ENCODE results near the gene TEKT5. TPM values are rescaled to one million over a fixed set of nuclear protein-coding genes. Genes with fewer than 3 reads are reported as not detected.

Gene TEKT5
- total RNA-seq, 2 experiments from 2014 or later: 0.18 TPM; not detected in 1

DNA sequence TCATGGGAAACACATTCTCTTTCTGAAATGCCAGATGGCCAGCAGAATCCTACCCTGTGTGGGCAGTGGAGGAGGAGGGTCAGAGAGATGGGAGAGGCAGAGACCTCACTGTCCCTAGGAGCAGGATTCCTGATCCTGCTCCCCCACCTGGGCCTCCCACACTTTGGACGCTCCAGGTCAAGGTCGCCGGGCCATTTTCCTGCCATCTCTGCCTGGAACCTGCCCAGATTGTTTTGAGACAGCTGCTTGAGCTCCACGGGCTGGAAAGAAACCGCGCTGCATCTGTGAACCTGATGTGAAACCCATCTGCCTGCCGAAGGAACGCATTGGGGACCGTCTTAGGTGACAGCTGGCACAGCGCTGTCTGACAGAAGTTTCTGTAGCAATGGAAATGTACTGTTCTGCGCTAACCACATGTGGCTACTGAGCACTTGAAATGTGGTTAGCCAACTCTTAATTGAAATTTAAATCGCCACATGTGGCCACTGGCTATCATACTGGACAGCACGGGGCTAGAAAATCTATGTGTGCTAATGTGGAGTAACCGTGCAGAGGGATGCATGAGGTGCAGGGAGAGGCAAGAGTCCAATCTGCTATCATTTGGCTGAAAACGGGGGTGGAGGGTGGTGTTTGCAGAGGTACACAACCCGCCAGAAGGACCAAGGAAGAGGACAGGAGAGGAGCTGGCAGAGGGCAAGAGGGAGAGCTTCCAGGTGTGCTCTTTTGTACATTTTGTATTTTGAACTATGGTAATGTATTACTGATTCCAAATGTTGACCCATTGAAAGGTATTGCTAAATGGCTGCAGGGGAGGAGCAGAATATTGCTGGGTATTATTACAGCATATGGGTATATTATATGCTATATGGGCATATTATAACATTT lies 33.5 kb upstream of the TEKT5 start:
- Mint-ChIP-seq H3K36me3 (no peaks in the 10 kb centered on the region), H3K27ac (no peak overlapping the region), H3K27me3 (peaks cover 2% of the 10 kb centered on the region), H3K4me3 (no peak overlapping the region), H3K4me1 (no peaks in the 10 kb centered on the region), H3K9me3 (ENCODE audit: low read depth) (peaks cover 2% of the 10 kb centered on the region)
- CTCF ChIA-PET: interaction anchor here (0.8 kb wide), 1 partner anchor 217 kb away, joined by 3 read pairs; no protein-coding TSS in a partner anchor
- DNase-seq (no peak), ATAC-seq (no peak)

DNA sequence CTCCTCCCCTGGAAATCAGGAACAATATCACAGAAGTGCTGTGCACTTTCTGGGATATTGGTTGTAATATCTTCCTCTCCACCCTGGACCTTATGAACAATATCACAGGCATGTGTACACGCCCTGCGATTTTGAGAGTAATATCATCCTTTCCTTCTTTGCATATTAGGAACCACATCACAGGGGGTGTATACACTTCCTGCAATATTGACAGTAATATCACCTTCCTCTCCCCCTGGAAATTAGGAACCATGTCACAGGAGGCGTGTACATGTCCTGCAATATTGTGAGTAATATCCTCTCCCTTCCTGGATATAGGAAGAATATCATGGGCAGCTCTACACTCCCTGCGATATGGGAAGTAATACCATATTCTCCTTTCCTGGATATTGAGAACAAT lies 14.2 kb upstream of the TEKT5 start:
- no peak overlapping the region for H3K4me3 Mint-ChIP-seq
- H3K27ac Mint-ChIP-seq: no peak overlapping the region
- ATAC-seq: no peak
- CTCF ChIA-PET: no interaction called here
- no peaks in the 10 kb centered on the region for H3K9me3 Mint-ChIP-seq (ENCODE audit: low read depth)
- no peaks in the 10 kb centered on the region for H3K36me3 Mint-ChIP-seq
- H3K4me1 Mint-ChIP-seq: no peaks in the 10 kb centered on the region
- no peaks in the 10 kb centered on the region for H3K27me3 Mint-ChIP-seq
- no peak for DNase-seq

DNA sequence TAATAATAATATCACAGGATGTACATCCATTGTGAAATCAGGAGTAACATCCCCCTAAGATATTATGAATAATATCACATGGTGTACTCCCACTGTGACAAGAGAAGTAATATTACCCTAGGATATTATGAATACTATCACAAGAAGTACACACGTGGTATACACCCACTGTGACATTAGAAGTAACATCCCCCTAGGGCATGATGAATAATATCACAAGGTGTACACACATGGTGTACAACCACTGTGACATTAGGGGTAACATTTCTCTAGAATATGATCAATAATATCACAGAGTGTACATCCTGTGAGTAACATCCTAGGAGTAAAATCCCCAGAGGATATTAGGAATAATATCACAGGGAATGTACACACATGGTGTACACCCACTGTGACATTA lies 5.0 kb upstream of the TEKT5 start:
- no peak for ATAC-seq
- H3K27me3 Mint-ChIP-seq: no peaks in the 10 kb centered on the region
- H3K27ac Mint-ChIP-seq: no peak overlapping the region
- H3K9me3 Mint-ChIP-seq (ENCODE audit: low read depth): no peaks in the 10 kb centered on the region
- no peaks in the 10 kb centered on the region for H3K4me1 Mint-ChIP-seq
- no peaks in the 10 kb centered on the region for H3K36me3 Mint-ChIP-seq
- no peak for DNase-seq
- no peak overlapping the region for H3K4me3 Mint-ChIP-seq
- CTCF ChIA-PET: no interaction called here

DNA sequence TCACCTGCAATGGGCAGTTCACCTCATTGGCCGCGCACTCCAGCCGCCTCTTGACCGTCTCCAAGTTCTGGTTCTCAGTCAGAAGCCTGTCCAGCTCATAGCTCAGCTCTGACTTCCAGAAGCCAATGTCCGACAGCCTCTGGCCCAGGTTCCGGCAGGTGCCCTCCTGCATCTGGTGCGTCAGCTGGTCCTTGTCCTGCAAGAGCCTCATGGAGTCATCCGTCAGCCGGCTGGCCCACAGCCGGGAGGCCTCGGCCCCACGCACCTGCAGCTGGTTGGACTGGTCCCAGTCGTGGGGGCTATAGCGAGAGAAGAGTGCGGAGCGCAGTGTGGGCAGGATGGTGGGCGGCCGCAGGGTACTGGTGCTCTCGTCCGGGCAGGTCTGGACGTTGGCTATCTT lies 424 bp downstream of the TEKT5 start:
- no peak overlapping the region for H3K4me3 Mint-ChIP-seq
- no peaks in the 10 kb centered on the region for H3K36me3 Mint-ChIP-seq
- H3K9me3 Mint-ChIP-seq (ENCODE audit: low read depth): no peaks in the 10 kb centered on the region
- DNase-seq: no peak
- CTCF ChIA-PET: no interaction called here
- H3K4me1 Mint-ChIP-seq: peaks cover 8% of the 10 kb centered on the region
- no peaks in the 10 kb centered on the region for H3K27me3 Mint-ChIP-seq
- no peak for ATAC-seq
- no peak overlapping the region for H3K27ac Mint-ChIP-seq

DNA sequence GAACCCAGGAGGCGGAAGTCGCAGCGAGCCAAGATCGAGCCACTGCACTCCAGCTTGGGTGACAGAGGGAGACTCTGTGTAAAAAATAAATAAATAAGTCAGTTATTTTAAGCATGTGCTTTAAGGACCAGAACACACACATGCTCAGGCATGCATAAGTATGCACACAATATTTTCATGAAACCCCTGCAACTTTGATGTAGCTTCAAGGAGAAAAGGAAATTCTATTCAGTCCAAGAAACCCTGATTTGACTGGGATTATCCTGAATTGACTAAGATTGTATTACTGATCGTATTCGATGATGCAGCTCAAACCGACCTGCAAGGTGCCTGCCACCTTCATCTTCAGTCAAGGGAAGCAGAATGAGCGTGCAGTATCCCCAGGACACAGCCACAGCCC lies 841 bp downstream of the TEKT5 start:
- H3K27ac Mint-ChIP-seq: no peak overlapping the region
- ATAC-seq (no peak), DNase-seq (no peak)
- H3K36me3 Mint-ChIP-seq: no peaks in the 10 kb centered on the region
- H3K4me1 Mint-ChIP-seq: peaks cover 8% of the 10 kb centered on the region
- H3K9me3 Mint-ChIP-seq (ENCODE audit: low read depth): no peaks in the 10 kb centered on the region
- H3K4me3 Mint-ChIP-seq: no peak overlapping the region
- CTCF ChIA-PET: no interaction called here
- no peaks in the 10 kb centered on the region for H3K27me3 Mint-ChIP-seq

DNA sequence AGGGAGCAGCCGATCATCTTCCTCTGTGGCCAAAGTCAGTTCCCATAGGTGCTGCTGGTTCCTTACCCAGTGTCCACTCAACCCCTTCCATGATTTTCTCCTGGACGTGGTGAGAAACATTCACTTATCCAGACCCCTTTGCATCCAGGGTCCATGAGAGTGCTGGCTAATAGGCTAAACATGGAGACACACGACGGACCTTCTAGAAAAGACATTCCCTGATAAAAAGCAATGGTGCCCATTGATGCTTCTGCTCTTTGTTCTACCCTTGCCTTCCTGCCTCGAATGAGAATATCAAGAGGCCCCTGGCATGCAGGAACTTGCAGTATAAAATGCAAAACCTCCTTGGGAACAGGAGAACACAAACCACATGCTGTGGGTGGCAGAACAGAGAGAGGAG lies 2.3 kb downstream of the TEKT5 start:
- CTCF ChIA-PET: no interaction called here
- H3K4me3 Mint-ChIP-seq: no peak overlapping the region
- no peaks in the 10 kb centered on the region for H3K27me3 Mint-ChIP-seq
- ATAC-seq: no peak
- H3K36me3 Mint-ChIP-seq: no peaks in the 10 kb centered on the region
- no peak for DNase-seq
- H3K4me1 Mint-ChIP-seq: peaks cover 8% of the 10 kb centered on the region
- no peak overlapping the region for H3K27ac Mint-ChIP-seq
- no peaks in the 10 kb centered on the region for H3K9me3 Mint-ChIP-seq (ENCODE audit: low read depth)

- Mint-ChIP-seq H3K9me3 (ENCODE audit: low read depth) (no peaks in the 10 kb centered on the region), H3K4me3 (no peak overlapping the region), H3K36me3 (no peaks in the 10 kb centered on the region), H3K27ac (no peak overlapping the region), H3K4me1 (peaks cover 8% of the 10 kb centered on the region), H3K27me3 (peaks cover 14% of the 10 kb centered on the region)
- DNase-seq: no peak
- ATAC-seq: no peak
- CTCF ChIA-PET: no interaction called here
Measured at GRCh38 chr16:10688726-10689125, 6.0 kb downstream of the TEKT5 start.

DNA sequence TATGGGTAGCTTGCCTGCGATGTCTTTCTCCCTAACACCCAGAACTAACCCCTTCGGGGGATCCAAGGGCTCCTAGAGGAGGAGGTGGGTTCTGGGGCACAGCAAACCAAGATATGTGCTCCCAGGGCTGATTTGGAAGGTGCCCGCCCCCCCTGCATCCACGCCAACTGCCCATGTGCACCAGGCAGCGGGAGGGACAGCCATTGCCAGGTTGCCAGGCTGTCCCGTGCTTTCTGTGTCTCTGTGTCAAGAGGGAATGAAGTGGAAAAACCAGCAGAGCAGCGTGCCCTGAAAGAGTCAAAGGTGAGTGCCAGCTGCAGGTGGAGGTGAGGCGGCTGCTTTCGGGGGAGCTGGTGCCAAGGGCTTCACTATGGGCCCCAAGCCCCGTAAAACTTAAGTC lies 6.4 kb downstream of the TEKT5 start:
- no peaks in the 10 kb centered on the region for H3K36me3 Mint-ChIP-seq
- no peak for ATAC-seq
- CTCF ChIA-PET: no interaction called here
- no peak overlapping the region for H3K27ac Mint-ChIP-seq
- no peaks in the 10 kb centered on the region for H3K9me3 Mint-ChIP-seq (ENCODE audit: low read depth)
- no peak for DNase-seq
- peaks cover 14% of the 10 kb centered on the region for H3K27me3 Mint-ChIP-seq
- no peak overlapping the region for H3K4me3 Mint-ChIP-seq
- H3K4me1 Mint-ChIP-seq: peaks cover 7% of the 10 kb centered on the region

- H3K27me3 Mint-ChIP-seq: peaks cover 14% of the 10 kb centered on the region
- H3K9me3 Mint-ChIP-seq (ENCODE audit: low read depth): no peaks in the 10 kb centered on the region
- CTCF ChIA-PET: no interaction called here
- no peak overlapping the region for H3K27ac Mint-ChIP-seq
- DNase-seq: no peak
- no peak for ATAC-seq
- no peaks in the 10 kb centered on the region for H3K36me3 Mint-ChIP-seq
- no peak overlapping the region for H3K4me3 Mint-ChIP-seq
- peaks cover 5% of the 10 kb centered on the region for H3K4me1 Mint-ChIP-seq
Measured at GRCh38 chr16:10685709-10686108, 9.0 kb downstream of the TEKT5 start.

- DNase-seq (no peak), ATAC-seq (no peak)
- peaks cover 14% of the 10 kb centered on the region for H3K27me3 Mint-ChIP-seq
- CTCF ChIA-PET: no interaction called here
- H3K36me3 Mint-ChIP-seq: no peaks in the 10 kb centered on the region
- H3K27ac Mint-ChIP-seq: no peak overlapping the region
- H3K9me3 Mint-ChIP-seq (ENCODE audit: low read depth): no peaks in the 10 kb centered on the region
- H3K4me3 Mint-ChIP-seq: no peak overlapping the region
- H3K4me1 Mint-ChIP-seq: no peaks in the 10 kb centered on the region
Measured at GRCh38 chr16:10684511-10685151, 10.1 kb downstream of the TEKT5 start.

- CTCF ChIA-PET: no interaction called here
- ATAC-seq: no peak
- H3K4me1 Mint-ChIP-seq: no peaks in the 10 kb centered on the region
Measured at GRCh38 chr16:10683170-10683569, 11.6 kb downstream of the TEKT5 start.

GRCh38 chr16:10682604-10683003 lies 12.1 kb downstream of the TEKT5 start:
- no peaks in the 10 kb centered on the region for H3K36me3 Mint-ChIP-seq
- no peak for DNase-seq
- no peak overlapping the region for H3K4me3 Mint-ChIP-seq
- no peaks in the 10 kb centered on the region for H3K9me3 Mint-ChIP-seq (ENCODE audit: low read depth)
- no peak overlapping the region for H3K27ac Mint-ChIP-seq
- ATAC-seq: no peak
- CTCF ChIA-PET: no interaction called here
- H3K27me3 Mint-ChIP-seq: peaks cover 14% of the 10 kb centered on the region
- H3K4me1 Mint-ChIP-seq: no peaks in the 10 kb centered on the region

More at GRCh38 chr16:10683170-10683569, 11.6 kb downstream of the TEKT5 start:
- DNase-seq: no peak
- H3K27ac Mint-ChIP-seq: no peak overlapping the region
- no peaks in the 10 kb centered on the region for H3K36me3 Mint-ChIP-seq
- H3K27me3 Mint-ChIP-seq: peaks cover 14% of the 10 kb centered on the region
- no peaks in the 10 kb centered on the region for H3K9me3 Mint-ChIP-seq (ENCODE audit: low read depth)
- no peak overlapping the region for H3K4me3 Mint-ChIP-seq

GRCh38 chr16:10681310-10682308 lies 13.1 kb downstream of the TEKT5 start:
- no peak overlapping the region for H3K4me3 Mint-ChIP-seq
- no peak for DNase-seq
- ATAC-seq: no peak
- no peaks in the 10 kb centered on the region for H3K4me1 Mint-ChIP-seq
- CTCF ChIA-PET: interaction anchor here (0.7 kb wide), 1 partner anchor 244 kb away, joined by 4 read pairs; no protein-coding TSS in a partner anchor
- H3K27ac Mint-ChIP-seq: no peak overlapping the region
- peaks cover 11% of the 10 kb centered on the region for H3K27me3 Mint-ChIP-seq
- H3K36me3 Mint-ChIP-seq: no peaks in the 10 kb centered on the region
- H3K9me3 Mint-ChIP-seq (ENCODE audit: low read depth): no peaks in the 10 kb centered on the region

Measured in activated CD8-positive, alpha-beta memory T cell treated with anti-CD3 and anti-CD28 coated beads, Interleukin-2, amount 10 ng/mL, durations not matched to agents 7 days and 5 days (primary cell).